DOHH2 (cell line): ENCODE measurements around the gene ATF7IP.

Source experiments
- H3F3A ChIP-seq: fragments of 200-600 bp; sonication (generic), shearing (Covaris generic); 2 replicates; pipeline ENCODE4 v1.6.0; 2016; ENCODE audit warnings: antibody characterized with exemption, mild to moderate bottlenecking; ENCODE audit not compliant: control insufficient read depth, insufficient read depth
- H3K27ac ChIP-seq: fragments of 200-600 bp; sonication (generic); 2 replicates; pipeline ENCODE4 v1.5.1; 2014; ENCODE audit warnings: low read depth, mild to moderate bottlenecking, low read length, moderate library complexity
- H3K27me3 ChIP-seq: fragments of 200-600 bp; sonication (generic); 2 replicates; pipeline ENCODE4 v1.6.1; 2014; ENCODE audit warnings: mild to moderate bottlenecking, low read length, mixed read lengths; ENCODE audit not compliant: control insufficient read depth
- H3K36me3 ChIP-seq: fragments of 200-600 bp; sonication (generic); 2 replicates; pipeline ENCODE4 v1.6.1; 2014; ENCODE audit warnings: mild to moderate bottlenecking, low read length, moderate library complexity, mixed read lengths; ENCODE audit not compliant: control insufficient read depth
- H3K4me1 ChIP-seq: fragments of 200-600 bp; sonication (generic); 2 replicates; pipeline ENCODE4 v1.6.1; 2014; ENCODE audit warnings: mild to moderate bottlenecking, low read length, mixed read lengths; ENCODE audit not compliant: control insufficient read depth
- H3K4me2 ChIP-seq: fragments of 200-600 bp; sonication (generic); 2 replicates; pipeline ENCODE4 v1.6.0; 2014; ENCODE audit warnings: mild to moderate bottlenecking, low read length, moderate library complexity
- H3K4me3 ChIP-seq: fragments of 200-600 bp; sonication (generic); 2 replicates; pipeline ENCODE4 v1.5.1; 2014; ENCODE audit warnings: mild to moderate bottlenecking, low read length, mixed read lengths
- H3K79me2 ChIP-seq: fragments of 200-600 bp; sonication (generic); 2 replicates; pipeline ENCODE4 v1.6.1; 2014; ENCODE audit warnings: mild to moderate bottlenecking, low read length, mixed read lengths; ENCODE audit not compliant: control insufficient read depth
- H3K9me2 ChIP-seq: fragments of 200-600 bp; sonication (generic); replicated peaks from 2 replicates; pipeline ENCODE4 v1.6.1; 2014; ENCODE audit warnings: mild to moderate bottlenecking, low read length, mixed read lengths; ENCODE audit not compliant: control insufficient read depth
- H3K9me3 ChIP-seq: fragments of 200-600 bp; sonication (generic); 2 replicates; pipeline ENCODE4 v1.6.1; 2014; ENCODE audit warnings: antibody characterized with exemption, low read length, mixed read lengths; ENCODE audit not compliant: control insufficient read depth, insufficient read depth
- H4K20me1 ChIP-seq: fragments of 200-600 bp; sonication (generic); 2 replicates; pipeline ENCODE4 v1.6.0; 2014; ENCODE audit warnings: low read depth, mild to moderate bottlenecking, antibody characterized with exemption, low read length, moderate library complexity; ENCODE audit not compliant: control insufficient read depth, insufficient read depth
- CTCF ChIP-seq: fragments of 200-600 bp; sonication (generic); IDR thresholded peaks from one replicate; pipeline ENCODE4 v1.5.1; 2014; ENCODE audit warnings: antibody characterized with exemption, mild to moderate bottlenecking, low read depth, low read length; ENCODE audit not compliant: poor library complexity, severe bottlenecking
- EZH2phosphoT487 ChIP-seq: fragments of 200-600 bp; sonication (generic); IDR thresholded peaks from 2 replicates; pipeline ENCODE4 v1.6.1; 2017; ENCODE audit warnings: borderline replicate concordance, mild to moderate bottlenecking, antibody characterized with exemption, low read length, moderate library complexity, mixed read lengths

ATF7IP gene

GRCh38 chr12:14514946-14515345, 149.5 kb downstream of the ATF7IP start:
- TF ChIP-seq EZH2phosphoT487 = no peak
- TF ChIP-seq CTCF = no peak
- H3K4me3 ChIP-seq = no peak overlapping the region
- no peaks in the 10 kb centered on the region for H3K36me3 ChIP-seq
- no peaks in the 10 kb centered on the region for H4K20me1 ChIP-seq
- H3K27me3 ChIP-seq = no peaks in the 10 kb centered on the region
- no peaks in the 10 kb centered on the region for H3K9me3 ChIP-seq
- no peak overlapping the region for H3K27ac ChIP-seq
- no peaks in the 10 kb centered on the region for H3F3A ChIP-seq
- no peak overlapping the region for H3K4me2 ChIP-seq
- peaks cover 13% of the 10 kb centered on the region for H3K4me1 ChIP-seq
- no peaks in the 10 kb centered on the region for H3K9me2 ChIP-seq
- H3K79me2 ChIP-seq = no peaks in the 10 kb centered on the region

DNA sequence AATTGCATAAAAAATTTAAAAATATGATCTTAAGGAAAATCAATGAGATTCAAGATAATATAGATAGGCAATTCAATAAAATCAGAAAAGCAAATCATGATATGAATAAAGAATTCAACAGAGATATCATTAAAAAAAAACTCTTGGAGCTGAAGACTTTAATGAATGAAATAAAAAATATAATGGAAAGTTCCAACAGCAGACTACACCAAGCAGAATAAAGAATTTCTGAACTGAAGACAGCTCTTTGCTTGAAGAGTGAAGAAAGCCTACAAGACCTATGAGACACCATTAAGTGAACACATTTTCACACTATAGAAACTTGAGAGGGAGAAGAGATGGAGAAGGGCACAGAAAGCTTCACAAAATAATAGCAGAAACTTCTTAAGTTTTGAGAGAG, 156.3 kb downstream of the ATF7IP start:
- H3K9me3 ChIP-seq = peaks cover 21% of the 10 kb centered on the region; the same call in 1 of the 2 replicates
- H3K36me3 ChIP-seq = no peaks in the 10 kb centered on the region
- H3F3A ChIP-seq = no peaks in the 10 kb centered on the region
- peaks cover 7% of the 10 kb centered on the region for H3K4me1 ChIP-seq
- no peaks in the 10 kb centered on the region for H4K20me1 ChIP-seq
- no peak overlapping the region for H3K4me3 ChIP-seq
- no peaks in the 10 kb centered on the region for H3K79me2 ChIP-seq
- TF ChIP-seq EZH2phosphoT487 = no peak
- H3K4me2 ChIP-seq = no peak overlapping the region
- no peaks in the 10 kb centered on the region for H3K27me3 ChIP-seq
- no peak overlapping the region for H3K27ac ChIP-seq
- H3K9me2 ChIP-seq = no peaks in the 10 kb centered on the region

- no peaks in the 10 kb centered on the region for H3K27me3 ChIP-seq
- no peak overlapping the region for H3K4me3 ChIP-seq
- no peaks in the 10 kb centered on the region for H3K36me3 ChIP-seq
- no peaks in the 10 kb centered on the region for H4K20me1 ChIP-seq
- no peak overlapping the region for H3K27ac ChIP-seq
- H3K4me2 ChIP-seq = no peak overlapping the region
- H3K79me2 ChIP-seq = no peaks in the 10 kb centered on the region
- TF ChIP-seq EZH2phosphoT487 (no peak), CTCF (no peak)
- H3K4me1 ChIP-seq = no peaks in the 10 kb centered on the region
- H3K9me3 ChIP-seq = peaks cover 14% of the 10 kb centered on the region; the same call in 1 of the 2 replicates
- H3K9me2 ChIP-seq = no peaks in the 10 kb centered on the region
- H3F3A ChIP-seq = no peaks in the 10 kb centered on the region
Measured at GRCh38 chr12:14525964-14526363, 160.5 kb downstream of the ATF7IP start.

DNA sequence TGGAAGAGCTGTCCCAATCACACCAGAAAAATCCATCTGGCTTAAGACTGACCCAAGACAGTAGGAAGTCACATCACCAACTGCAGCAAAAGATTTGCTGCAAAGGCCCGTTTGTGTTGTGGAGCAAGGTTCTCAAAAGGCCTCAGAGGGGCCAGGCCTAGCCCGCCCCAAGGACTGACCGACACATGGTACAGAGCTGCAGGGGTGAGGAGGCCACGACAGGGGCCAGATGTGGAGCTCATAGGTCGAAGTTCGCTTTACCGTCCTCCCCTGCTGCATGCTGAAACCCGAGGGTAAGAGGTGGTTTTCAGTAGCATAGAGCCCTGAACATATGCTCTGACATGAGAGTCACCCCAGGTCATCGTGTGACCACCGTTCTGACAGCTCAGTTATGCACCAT, 166.7 kb downstream of the ATF7IP start:
- no peaks in the 10 kb centered on the region for H3F3A ChIP-seq
- H3K79me2 ChIP-seq = no peaks in the 10 kb centered on the region
- no peaks in the 10 kb centered on the region for H3K4me1 ChIP-seq
- H3K36me3 ChIP-seq = no peaks in the 10 kb centered on the region
- no peak for TF ChIP-seq EZH2phosphoT487
- no peak for TF ChIP-seq CTCF
- H3K27me3 ChIP-seq = no peaks in the 10 kb centered on the region
- no peaks in the 10 kb centered on the region for H4K20me1 ChIP-seq
- H3K9me2 ChIP-seq = no peaks in the 10 kb centered on the region
- H3K9me3 ChIP-seq = no peaks in the 10 kb centered on the region
- H3K27ac ChIP-seq = no peak overlapping the region
- H3K4me2 ChIP-seq = no peak overlapping the region
- no peak overlapping the region for H3K4me3 ChIP-seq
